SU-DHL-6 (cell line): ENCODE data around the gene ADGRB3.

Experiments used
- CTCF ChIP-seq: fragments of 200-600 bp; sonication (generic); IDR thresholded peaks from one replicate; pipeline ENCODE4 v1.5.1; 2017; ENCODE audit warnings: antibody characterized with exemption, mild to moderate bottlenecking, low read length, moderate library complexity; ENCODE audit not compliant: insufficient read depth, poor library complexity, severe bottlenecking
- EZH2phosphoT487 ChIP-seq: fragments of 200-600 bp; sonication (generic), shearing (Covaris generic); conservative IDR thresholded peaks from 2 replicates; pipeline ENCODE4 v1.6.1; 2018; ENCODE audit warnings: mild to moderate bottlenecking, antibody characterized with exemption, low read length, moderate library complexity, mixed read lengths

GRCh38 chr6:68638230-68638900, 3.3 kb downstream of the ADGRB3 start:
- peak; percentile 79 for TF ChIP-seq CTCF
- no peak for TF ChIP-seq EZH2phosphoT487
